Epithelial cell of prostate (primary cell): ENCODE data around the gene SLC66A2.
A peak's percentile ranks its signal among the peaks of the same experiment; 100 is the strongest.

Experiments
- DNase-seq: peaks from one replicate; pipeline ENCODE4 v3.0.0-alpha.2; 2011; ENCODE audit warnings: low read depth, low spot score
- H3K27ac ChIP-seq: fragments of 450-650 bp; 2 replicates; pipeline ENCODE4 v1.5.1; 2017; ENCODE audit warnings: mild to moderate bottlenecking

SLC66A2 gene

DNA sequence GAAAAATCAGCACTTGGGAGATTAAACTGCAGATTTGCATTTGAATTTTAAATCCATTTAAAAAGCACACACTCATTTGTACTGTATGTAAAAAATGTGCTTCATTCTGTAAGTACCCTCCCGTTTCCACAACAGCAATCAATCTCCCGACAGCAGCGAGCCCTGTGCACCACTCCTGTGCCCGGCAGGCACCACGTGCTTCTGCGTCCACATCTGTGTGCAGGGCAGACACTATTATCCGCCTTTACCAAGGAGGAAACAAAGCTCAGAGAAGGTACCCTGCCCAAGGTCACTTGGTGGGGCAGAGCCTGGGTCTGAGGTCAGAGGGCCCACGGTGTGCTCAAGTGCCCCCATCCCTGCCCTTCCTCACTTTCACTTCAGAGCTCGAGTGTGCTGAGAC lies 20.5 kb upstream of the SLC66A2 start:
- no peak overlapping the region for H3K27ac ChIP-seq
- DNase-seq = no peak

DNA sequence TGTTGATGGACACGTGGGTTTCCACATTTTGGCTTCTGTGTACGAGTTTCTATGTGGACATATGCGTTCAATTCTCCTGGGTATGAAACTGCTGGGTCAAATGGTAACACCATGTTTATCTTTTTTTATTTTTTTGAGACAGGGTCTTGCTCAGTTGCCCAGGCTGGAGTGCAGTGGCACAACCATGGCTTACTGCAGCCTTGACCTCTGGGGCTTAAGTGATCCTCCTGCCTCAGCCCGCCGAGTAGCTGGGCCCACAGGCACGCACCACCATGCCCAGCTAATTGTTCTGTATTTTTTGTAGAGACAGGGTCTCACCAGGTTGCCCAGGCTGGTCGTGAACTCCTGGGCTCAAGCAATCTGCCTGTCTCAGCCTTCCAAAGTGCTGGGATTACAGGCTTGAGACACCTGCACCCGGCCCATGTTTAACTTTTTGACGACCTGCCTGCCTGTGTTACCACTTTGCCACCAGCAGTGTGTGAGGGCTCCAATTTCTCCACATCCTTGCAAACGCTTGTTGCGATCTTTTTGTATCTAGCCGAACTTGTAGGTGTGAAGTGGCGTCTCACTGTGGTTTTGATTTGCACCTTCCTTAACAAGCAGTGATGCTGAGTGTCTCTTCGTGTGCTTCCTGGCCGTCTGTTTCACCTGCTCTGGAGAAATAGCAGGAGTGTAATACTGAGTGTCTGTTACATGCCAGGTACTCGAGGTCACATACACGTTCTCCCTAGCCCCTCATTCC lies 19.9 kb upstream of the SLC66A2 start:
- H3K27ac ChIP-seq = no peak overlapping the region
- DNase-seq = no peak

DNA sequence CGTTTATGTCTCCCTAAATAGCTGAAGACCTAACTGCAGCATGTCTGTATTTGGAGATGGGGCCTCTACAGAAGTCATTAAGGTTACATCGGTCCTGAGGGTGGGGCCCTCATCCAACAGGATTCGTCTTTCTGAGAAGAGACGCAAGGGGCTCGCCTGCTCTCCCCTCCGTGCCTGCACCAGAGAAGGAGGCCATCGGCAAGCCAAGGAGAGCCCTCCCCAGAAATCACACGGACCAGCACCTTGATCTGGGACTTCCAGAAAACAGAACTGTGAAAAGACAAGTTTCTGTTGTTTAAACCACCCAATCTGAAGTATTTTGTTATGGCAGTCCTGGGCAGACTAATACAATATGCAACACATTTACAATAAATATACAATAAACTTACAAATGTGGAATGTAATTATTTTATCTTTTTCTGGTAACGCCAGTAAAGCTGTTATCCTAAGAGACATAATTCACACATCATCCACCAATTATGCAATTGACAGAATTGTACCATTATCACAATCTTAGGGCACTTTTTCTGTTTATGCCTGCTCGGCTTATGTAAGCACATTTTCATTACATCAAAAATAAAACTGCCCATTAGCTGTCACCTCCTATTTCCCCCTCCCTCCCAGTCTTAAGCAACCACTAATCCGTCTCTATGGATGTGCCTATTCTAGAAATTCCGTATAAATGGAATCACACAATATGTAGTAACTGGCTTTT lies 19.1 kb upstream of the SLC66A2 start:
- DNase-seq = no peak
- H3K27ac ChIP-seq = no peak overlapping the region

DNA sequence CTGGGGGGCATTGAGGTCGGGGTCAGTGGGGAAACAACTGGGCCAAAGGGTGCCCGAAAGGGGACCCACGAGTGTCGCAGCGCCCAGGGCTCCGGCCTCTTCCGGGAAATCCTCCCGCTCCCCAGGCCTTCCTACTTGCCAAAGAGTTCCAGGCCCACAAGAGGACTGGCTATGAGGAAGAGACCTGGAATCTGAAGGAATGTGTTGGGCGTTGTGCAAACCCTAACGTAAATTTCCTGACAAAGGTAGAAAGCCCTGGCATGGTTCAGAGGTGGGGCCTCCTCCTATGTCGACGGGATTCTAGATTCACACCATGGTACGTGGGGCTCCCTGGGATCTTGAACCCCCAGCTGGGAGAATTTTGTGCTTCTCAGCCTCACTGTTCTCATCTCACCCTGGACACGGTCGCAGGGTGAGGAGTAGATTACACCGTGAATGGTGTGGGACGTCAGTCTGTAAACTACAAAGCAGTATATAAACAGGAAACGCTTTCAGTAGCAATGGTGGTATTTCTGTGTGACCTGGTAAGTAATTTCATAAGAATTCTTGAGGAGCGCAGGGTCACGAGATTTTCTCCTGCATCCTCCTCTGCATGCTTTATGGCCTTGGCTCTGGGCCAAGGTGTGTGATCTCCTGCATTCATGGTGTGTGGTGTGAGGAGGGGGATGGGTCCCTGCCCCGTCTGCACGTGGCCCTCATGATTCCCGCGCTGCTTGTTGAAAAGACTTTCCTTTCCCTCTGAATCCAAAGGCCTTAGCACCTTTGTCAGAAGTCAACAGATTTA lies 13.9 kb upstream of the SLC66A2 start:
- no peak for DNase-seq
- peak overlapping the region; percentile 91 for H3K27ac ChIP-seq

DNA sequence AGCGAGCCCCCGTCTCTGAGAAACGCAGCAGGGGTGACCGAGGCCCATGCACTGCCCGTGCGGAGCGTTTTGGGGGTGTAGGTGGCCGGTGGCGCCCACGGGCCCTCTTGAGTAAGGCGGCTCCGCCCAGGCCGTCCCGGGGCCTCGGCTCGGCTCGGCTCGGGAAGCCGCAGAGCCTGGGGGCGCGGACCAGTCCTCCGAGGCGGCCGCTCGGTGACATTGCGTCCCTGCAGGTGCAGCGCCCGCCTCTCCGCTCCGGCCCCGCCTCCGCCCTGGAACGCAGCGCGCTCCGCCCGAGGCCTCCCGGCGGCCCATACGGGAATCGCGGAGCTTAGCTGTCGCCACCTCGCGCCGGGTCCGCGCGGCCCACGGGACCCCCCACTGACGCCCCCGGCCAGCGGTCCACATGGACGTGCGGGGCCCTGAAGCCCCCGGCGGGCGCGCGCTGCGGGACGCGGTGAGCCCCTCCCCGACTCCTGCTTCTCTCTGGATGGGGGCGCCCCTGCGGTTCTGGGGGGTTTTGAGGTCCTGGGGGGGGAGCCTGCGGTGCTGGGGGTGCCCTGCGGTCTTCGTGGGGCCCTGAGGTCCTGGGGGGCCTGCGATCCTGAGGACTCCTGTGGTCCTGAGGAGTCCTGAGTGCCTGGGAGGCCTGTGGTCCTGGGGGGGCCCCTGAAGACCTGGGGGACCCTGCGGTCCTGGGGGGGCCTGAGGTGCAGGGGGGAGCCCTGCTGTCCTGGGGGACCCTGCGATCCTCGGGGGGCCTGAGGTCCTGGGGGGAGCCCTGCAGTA lies 13.1 kb upstream of the SLC66A2 start, which contains the start of gene HSBP1L1:
Gene HSBP1L1 (plus strand): TSS at position 314 of the 789 bp plus-strand sequence. CDS start 93 bp downstream, at position 407.
- H3K27ac ChIP-seq = peak within 1 kb of the TSS; percentile 91
- no peak for DNase-seq

DNA sequence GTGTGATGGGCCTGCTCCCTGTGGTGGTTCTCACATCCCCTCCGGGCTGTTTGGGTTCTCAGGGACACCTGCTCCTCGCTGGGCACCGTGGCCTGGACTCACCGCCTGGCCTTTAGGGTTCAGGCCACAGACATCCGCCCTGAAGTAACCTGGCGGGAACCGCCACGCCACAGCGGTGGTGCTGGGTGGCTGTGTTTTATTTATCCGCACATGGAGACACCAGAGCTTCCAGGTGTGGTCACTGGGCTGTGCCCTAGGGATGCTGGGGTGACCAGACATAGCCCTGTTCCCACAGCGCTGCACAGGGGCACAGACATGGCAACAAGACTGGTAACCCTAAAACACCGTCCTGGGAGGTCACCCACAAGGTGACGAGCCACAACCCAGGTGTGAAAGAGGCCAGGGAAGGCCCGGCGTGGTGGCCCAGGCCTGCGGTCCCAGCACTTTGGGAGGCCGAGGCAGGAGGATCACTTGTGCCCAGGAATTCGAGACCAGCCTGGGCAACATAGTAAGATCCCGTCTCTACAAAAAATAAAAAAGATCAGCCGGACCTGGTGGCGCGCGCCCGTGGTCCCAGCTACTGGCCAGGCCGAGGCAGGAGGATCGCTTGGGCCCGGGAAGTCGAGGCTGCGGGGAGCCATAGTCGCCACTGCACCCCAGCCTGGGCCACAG lies 12.3 kb upstream of the SLC66A2 start:
- no peak for DNase-seq

DNA sequence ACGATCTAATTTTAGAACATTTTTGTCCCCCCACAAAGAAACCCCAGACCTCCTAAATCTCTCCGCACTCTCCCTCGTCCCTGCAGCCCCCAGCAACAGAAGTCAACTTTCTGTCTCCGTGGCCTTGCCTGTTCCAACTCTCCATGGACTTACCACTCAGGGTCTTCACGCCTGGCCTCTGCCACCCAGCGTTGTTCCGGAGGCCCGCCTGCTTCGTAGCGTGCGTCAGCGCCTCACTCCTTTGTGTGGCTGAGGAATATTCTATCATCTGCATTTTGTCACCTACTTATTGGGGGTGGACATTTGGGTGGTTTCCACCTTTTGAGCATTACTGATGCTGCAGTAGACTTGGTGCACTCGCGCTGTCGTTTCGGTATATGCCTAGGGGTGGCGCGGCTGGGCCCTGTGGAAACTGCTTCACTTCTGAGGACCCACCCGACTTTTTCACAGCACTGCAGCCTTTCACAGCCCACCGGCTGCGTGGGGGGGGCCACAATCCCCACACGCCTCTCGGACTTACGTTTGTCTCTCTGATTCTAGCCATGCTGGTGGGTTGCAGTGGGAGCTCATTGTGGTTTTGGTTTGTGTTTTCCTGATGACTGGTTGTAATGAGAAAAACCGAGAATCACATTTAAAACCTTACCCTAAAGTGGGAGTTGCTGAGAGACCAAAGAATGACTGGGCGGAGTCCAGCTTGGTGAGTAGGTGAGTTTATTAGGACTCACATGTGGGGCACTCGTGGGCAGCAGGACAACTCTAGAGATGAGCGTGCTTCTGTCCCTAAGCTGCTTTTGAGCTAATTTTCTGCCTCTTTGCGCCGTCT lies 11.6 kb upstream of the SLC66A2 start:
- H3K27ac ChIP-seq = peak overlapping the region; percentile 69
- DNase-seq = no peak

More for the DNA sequence above, 12.3 kb upstream of the SLC66A2 start:
- H3K27ac ChIP-seq = peak overlapping the region; percentile 91

DNA sequence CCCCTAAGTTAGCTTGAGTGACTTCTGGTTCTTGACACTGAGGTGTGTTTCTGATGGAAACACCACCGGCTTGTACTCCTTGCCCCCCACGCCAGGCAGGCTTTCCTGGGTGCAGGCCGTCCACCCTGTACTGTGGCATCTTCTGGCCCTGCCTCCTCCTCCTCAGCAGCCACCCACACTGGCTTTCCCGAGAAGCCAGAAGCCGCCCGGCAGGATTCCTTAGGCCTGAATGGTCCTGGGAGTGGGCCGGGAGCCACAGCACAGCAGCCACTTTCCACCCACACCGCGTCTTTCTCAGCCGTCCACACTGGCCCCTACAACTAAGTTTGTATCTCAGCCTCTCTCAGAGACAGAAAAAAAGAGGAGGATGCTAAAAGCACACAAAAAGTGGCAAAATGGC lies 10.9 kb upstream of the SLC66A2 start:
- peak overlapping the region; percentile 69 for H3K27ac ChIP-seq
- no peak for DNase-seq

DNA sequence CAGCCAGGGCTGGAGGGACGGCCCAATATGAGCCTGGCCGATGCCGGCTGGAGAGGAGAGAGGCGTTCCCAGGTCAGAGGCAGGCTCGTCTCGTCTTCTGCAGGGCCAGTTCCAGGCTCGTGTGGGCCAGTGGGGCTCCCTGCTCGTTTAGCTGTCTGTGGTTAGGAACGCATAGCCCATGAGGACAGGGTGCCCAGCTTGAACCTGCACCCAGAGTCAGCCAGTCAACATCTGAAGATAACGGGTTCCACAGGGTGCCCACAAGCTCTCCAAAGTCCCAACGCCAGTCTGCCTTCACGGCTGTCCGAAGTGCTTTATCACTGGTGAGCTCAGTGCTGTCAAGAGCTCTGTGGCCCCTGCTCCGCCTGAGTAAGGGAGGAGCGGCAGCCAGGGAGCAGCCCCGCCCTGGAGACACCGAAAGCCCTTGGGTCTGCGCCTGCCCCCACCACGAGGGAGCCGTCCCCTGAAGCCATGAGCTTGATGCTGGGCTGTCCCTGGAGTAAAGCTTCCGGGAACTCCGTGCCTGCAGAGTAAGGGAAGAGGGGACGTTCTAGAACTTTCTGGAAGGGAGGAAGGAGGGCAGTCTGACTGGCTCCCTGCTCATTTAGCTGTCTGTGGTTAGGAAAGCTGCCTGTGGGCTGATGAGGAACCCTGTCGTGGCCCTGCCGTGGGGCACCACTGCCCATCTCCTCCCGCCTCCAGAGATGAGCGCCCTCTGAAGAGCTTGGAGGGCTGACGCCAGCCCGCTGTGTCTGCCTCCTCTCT lies 10.3 kb upstream of the SLC66A2 start:
- no peak for DNase-seq
- peak overlapping the region; percentile 69 for H3K27ac ChIP-seq

DNA sequence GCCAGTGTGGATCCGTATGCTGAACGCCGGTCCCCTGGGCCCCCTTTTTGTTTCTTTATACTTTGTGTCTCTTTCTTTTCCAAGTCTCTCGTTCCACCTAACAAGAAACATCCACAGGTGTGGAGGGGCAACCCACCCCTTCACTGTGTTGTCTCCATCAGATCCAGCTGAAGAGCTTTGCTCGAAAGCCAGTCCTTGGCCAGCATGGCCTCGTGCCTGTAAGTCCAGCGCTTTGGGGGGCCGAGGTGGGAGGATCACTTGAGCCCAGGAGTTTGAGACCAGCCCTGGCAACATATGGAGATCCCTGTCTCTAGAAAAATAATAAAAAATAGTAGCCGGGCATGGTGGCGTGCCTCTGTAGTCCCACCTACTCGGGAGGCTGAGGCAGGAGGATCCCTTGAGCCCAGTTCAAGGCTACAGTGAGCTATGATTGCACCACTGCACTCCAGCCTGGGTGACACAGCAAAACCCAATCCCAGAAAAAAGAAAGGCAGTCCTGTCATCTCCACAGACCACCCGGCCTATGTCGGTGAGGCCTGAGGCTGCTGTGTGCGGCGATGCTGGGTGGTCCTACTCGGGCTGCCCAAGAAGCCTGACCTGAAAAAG lies 9.6 kb upstream of the SLC66A2 start:
- DNase-seq = no peak
- H3K27ac ChIP-seq = peak overlapping the region; percentile 69

DNA sequence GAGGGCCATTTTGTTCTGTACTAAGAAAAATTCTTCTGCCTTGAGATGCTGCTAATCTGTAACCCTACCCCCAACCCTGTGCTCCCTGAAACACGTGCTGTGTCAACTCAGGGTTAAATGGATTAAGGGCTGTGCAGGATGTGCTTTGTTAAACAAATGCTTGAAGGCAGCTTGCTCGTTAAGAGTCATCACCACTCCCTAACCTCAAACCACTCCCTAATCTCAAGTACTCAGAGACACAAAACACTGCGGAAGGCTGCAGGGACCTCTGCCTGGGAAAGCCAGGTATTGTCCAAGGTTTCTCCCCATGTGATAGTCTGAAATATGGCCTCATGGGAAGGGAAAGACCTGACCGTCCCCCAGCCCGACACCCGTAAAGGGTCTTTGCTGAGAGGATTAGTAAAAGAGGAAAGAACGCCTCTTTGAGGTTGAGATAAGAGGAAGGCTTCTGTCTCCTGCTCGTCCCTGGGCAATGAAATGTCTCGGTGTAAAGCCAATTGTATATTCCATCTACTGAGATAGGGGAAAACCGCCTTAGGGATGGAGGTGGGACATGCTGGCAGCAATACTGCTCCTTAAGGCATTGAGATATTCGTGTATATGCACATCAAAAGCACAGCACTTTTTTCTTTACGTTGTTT lies 8.8 kb upstream of the SLC66A2 start:
- peak; percentile 71 for DNase-seq

DNA sequence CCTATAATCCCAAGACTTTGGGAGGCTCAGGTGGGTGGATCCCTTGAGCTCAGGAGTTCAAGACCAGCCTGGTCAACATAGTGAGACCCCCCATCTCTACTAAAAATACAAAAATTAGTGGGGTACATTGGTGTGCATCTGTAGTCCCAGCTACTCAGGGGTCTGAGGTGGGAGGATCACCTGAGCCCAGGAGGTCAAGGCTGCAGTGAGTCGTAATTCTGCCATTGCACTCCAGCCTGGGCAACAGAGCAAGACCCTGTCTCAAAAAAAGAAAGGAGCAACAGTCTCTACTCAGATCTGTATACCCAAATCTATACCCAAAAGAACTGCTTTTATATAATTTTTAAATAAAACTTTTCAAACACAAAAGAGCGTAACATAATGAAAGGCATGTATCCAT lies 7.5 kb upstream of the SLC66A2 start:
- no peak overlapping the region for H3K27ac ChIP-seq
- no peak for DNase-seq

More for the DNA sequence above, 8.8 kb upstream of the SLC66A2 start:
- peak overlapping the region; percentile 35 for H3K27ac ChIP-seq

DNA sequence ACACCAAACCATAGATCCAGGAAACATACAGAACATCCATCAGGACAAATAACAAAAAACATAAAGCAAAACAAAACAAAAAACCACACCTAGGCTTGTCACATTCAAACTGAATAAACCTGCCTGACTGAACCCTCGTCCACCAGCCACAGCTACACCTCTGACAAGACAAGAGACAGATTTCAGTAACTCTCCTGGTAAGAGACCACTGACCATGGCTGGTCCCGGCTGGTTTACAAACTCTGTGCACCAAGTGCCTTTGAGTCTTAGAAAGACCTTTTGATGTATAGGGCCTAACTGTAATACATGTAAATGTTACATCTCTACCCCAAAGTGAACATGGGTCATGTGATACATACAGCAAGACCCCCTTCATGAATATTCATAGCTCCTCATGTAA lies 4.8 kb upstream of the SLC66A2 start:
- DNase-seq = no peak
- H3K27ac ChIP-seq = no peak overlapping the region

DNA sequence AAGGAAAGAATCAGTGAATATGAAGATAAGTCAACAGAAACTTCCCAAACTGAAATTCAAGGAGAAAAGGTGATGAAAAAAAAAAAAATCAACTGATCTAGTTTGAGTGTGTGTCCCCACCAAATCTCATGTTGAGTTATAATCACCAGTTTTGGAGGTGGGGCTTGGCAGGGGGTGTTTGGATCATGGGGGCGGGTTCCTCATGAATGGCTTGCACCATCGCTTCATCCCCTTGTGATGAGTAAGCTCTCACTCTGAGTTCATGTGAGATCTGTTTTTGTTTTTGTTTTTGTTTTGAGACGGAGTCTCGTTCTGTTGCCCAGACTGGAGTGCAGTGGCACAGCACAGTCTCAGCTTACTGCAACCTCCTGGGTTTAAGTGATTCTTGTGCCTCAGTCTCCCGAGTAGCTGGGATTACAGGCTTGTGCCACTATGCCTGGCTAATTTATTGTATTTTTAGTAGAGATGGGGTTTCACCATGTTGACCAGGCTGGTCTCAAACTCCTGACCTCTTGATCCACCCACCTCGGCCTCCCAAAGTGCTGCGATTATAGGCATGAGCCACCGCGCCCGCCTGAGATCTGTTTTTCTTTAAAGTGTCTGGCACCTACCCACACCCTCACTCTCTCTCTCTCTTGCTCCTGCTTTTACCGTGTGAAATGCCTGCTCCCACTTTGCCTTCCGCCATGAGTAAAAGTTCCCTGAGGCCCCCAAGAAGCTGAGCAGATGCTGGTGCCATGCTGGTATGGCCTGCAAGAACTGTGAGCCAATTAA lies 4.0 kb upstream of the SLC66A2 start:
- DNase-seq = no peak
- no peak overlapping the region for H3K27ac ChIP-seq

DNA sequence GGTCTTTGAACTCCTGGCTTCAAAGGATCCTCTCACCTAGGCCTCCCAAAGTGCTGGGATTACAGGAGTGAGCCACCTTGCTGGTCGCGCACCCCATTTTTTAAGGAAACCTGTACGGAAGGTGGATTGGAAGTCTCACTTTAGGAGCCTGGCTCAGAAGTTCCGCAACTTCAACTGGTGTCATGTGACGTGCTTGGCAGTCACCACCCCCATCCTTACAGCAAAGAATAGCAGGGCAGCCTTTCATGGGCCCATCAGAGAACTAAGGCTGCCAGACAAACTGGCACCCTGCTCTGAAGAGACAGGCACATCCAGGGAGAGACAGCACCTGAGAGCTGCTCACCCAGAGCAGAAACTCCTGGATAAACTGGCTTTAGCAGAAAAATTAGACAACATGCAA lies 3.3 kb upstream of the SLC66A2 start:
- no peak for DNase-seq
- peak overlapping the region; percentile 39 for H3K27ac ChIP-seq

DNA sequence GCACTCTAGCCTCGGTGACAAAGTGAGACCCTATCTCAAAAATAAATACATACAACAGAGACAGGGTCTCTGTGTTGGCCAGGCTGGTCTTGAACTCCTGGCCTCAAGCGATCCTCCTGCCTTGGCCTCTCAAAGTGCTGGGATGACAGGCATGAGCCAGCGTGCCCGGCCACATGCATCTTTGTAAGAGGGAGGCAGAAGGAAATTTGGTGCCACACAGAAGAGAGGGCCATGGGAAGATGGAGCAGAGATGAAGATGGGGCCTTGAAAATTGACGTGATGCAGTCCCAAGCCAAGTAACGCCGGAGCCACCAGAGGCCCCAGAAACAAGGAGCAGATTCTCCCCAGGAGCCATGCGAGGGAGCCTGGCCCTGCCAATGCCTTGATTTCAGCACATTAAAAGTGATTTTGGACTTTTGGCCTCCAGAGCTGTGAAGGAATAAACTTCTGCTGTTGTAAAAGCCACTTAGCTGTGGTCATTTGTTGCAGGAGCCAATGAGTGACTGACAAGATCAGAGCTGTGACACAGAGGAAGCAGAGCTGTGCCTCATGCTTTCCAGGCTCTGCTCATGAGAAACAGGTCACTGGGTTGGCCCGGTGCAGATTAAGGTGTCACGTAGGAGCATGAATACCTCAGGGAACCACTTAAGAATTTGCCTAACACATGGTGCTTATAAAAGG lies 2.7 kb upstream of the SLC66A2 start:
- peak; percentile 60 for DNase-seq
- peak overlapping the region; percentile 39 for H3K27ac ChIP-seq
